HuH-7 (cell line): ENCODE results near the gene CRMP1.

Source experiments
- DNase-seq: peaks from one replicate; pipeline ENCODE4 v3.0.0; 2011; ENCODE audit warnings: low spot score

CRMP1 gene

GRCh38 chr4:5893004-5893580 is at the start of gene CRMP1:
TSS of gene CRMP1 (minus strand) at chr4:5893086. CDS start at chr4:5892969, 117 bp downstream.
- no peak for DNase-seq

GRCh38 chr4:5941601-5942000 is 48.7 kb upstream of the CRMP1 start:
- no peak for DNase-seq

DNA sequence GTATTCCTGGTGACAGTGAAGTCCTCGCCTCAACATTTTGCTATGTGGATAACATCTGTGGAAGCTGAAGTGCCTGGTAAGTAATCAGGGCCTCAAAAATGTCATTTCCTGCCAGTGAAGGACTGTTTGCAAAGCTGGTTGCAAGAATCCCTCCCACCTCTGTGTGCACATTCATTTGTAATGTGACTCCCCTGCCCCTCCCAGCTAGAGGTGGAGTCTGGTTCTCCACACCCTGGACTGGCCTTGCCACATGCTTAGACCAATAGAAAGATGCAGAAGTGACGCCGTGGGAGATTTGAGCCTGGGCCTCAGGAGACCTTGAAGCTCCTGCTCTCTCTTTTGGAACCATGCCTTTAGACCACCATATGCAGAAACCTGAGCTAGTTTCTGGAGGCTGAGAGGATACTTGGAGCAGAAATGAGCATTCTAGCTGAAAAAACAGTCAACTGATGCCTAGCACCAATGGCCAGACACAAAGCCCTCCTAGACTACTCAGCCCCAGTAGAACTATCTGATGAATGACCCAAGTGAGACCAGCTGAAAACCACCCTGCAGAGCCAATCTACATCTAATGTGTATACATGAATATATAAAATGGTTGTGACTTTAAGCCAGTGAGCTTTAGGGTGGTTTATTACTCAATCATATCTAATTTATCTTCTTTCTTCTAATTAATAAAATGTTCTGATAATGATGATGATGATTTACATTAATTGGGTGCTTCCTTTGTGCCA is 47.8 kb upstream of the CRMP1 start:
- no peak for DNase-seq

- no peak for DNase-seq
These were observed 41.3 kb upstream of the CRMP1 start for GRCh38 chr4:5933996-5934831.

DNA sequence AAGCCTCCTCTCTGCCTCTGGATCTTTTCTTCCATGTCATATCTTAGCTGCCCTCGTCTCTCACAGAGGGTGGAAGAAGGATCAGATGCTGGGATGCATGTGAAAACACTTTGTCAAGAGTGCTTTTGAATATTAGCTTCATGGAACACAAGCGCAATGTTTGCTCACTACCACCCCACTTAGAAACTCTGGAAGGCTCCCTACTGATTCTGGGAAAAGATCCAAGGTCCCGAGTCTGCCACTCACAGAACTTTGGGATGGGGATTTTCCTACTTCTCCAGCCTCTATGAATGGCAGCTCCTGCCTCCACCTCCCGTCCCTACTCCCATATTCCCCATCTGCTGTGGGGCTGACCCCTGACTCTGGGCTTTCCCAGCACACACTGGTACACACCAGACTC is 40.2 kb upstream of the CRMP1 start:
- DNase-seq = no peak

- no peak for DNase-seq
These were observed 39.2 kb upstream of the CRMP1 start for GRCh38 chr4:5932035-5932568.

GRCh38 chr4:5931526-5931925 is 38.6 kb upstream of the CRMP1 start:
- no peak for DNase-seq

DNA sequence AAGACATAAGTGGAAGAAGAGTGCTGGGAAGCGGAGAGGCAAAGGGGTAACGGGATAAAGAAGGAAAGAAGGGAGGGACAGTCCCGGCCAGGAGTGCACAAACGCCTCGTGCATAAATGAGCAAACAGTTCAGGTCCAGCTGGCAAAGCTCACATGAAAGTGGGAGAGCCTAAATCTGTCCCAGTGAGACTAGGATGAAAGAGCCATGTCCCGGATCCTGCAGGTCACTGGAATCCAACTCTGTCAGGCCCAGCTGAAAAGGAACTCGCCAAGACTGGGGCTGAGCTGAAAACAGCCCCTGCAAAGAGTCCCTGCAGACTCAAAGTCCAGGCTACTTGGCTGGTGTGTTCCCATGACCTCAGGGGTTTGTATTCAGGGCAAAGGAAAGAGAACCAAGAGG is 38.0 kb upstream of the CRMP1 start:
- DNase-seq = no peak

GRCh38 chr4:5930456-5930855 is 37.6 kb upstream of the CRMP1 start:
- no peak for DNase-seq

DNA sequence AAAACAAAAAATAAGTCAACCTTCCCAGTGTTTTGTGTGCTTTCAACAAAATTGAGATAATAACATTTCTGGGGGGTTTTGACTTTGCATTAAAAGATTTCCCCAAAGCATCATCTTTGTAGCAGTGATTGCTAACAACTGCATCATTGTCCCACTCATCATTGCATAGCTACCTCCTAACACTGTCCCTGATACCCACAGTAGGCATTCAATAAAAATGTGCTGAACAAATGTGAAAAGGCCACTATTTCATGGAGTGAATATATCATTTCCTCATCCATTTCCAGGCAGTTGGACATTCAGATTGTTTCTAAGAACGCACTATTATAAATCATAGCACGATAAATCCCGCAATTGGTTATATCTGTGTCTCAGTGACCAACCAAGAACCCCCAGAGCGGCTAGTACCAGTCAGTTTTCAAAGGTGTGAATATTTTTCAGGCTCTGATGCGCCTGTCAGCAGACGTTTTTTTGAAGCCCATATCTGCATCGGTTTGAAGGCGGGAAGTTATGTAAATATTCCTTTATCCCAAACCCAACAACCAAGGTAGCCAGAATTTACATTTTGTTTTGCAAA is 36.0 kb upstream of the CRMP1 start:
- DNase-seq = no peak

- no peak for DNase-seq
These were observed 35.4 kb upstream of the CRMP1 start for GRCh38 chr4:5928274-5928673.

DNA sequence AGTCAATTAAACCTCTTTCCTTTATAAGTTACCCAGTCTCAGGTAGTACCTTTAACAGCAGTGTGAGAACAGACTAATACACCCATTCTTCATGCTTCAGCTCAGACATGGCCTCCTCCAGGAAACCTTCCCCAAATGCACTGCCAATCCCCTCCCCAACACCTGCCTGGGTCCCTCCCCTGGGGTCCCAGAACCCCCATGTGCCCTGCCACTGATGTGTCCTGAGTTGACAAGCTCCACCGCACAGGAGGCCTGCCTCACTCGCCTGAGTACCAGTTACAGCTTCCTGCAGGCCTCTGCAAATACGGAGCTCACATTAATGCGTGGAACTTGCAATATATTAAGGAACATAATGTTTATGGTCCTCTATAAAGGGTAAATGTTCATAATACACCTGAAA is 34.9 kb upstream of the CRMP1 start:
- DNase-seq = no peak

DNA sequence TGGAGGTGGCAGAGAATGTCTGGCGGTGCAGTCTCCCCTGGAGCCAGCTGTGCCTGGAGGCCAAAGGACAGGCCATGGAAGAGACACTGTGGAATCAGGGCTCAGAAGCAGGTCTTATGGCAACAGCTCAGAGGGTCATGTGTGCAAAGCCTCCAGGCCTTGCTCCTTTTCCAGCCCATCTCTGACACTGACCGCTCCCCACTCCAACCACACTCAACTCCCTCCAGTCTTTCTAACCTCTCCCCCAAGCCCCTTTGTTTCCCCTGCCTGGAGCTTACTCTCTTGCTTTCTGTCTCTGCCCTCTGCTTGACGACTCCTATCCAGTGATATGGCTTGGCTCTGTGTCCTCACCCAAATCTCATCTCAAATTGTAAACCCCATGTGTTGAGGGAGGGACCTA is 34.2 kb upstream of the CRMP1 start:
- DNase-seq = no peak

DNA sequence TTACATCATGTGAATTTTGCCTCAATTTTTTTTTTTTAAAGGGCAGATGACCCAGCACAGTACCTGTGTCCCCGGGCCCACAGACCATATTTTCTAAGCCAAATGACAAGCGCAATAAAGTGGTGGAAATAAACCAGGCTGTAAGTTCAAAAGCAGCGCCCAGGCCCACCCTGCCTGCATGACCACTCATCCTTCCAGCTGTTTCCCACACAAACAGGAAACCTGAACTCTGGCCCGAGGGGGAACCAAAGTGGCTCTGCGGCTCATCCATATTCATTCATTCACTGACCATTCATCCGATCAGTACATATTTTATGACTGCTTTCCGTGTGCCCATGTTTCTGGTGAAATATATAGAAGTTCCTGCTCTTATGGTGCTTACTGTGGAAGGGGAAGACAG is 33.7 kb upstream of the CRMP1 start:
- DNase-seq = no peak

DNA sequence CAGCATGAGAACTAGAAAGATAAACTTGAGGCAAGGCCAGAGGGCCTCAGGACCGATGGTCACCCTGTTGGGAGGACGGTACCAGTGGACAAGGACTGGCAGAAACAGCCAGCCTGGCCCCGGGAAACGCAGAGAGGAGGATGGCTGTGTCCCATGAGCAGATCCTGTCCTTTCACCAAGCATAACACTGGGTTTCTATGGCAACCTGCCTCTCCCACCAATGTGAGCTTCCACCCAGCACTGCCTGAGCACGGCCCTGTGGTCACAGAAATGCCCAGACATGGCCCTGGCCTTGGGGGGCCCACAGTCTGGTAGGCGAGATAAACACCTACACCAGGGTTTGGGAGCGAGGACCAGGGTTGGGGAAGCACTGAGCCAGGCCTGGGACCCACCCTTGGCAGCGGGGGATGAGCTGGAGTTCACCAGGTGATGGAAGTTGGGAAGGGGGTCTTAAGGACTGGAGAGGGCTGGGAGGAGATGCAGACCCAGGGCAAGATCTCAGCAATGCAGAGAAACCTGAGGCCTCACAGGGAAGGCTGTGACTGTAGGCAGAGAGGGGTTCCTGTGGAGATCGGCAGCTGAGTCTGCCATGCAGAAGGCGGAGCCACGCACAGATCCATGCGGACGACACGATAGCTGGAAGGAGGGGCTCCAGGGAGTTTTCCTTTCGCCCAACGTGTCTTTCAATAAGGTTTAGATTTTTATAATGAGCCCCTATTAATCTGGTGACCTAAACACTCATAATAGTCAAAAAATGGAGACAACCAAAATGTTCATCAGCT is 32.7 kb upstream of the CRMP1 start:
- no peak for DNase-seq

DNA sequence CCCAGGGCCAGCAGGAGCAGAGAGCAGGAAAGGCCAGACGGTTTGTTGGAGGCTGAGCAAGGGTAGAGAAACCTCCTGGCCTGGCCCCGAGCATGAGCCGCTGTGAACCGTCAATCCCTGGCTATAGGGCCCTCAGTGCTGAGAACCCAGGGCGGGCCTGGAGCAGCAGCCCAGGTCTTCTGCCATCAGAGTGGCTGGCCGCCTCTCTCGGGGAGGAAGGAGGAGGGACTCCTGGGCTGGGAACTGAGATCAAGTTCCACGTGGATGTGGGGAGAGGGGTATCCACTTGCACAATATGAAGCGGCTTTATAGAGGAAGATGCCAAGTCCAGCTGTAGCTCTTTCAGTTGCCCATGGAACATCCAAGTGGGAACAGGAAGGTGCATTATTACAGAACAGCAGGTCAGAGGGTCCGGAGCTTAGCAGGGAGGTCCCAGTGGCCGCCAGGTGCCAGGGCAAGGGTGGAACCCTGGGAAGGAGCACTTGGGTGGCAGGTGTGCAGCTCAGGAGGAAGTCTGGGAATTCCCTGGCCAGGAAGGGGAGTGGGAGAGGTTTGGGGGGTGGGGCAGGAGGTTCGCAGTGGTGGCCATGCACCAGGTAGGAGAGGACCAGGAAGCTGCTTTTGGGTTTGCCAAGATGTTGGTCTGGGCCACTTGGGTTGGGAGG is 31.7 kb upstream of the CRMP1 start:
- no peak for DNase-seq

DNA sequence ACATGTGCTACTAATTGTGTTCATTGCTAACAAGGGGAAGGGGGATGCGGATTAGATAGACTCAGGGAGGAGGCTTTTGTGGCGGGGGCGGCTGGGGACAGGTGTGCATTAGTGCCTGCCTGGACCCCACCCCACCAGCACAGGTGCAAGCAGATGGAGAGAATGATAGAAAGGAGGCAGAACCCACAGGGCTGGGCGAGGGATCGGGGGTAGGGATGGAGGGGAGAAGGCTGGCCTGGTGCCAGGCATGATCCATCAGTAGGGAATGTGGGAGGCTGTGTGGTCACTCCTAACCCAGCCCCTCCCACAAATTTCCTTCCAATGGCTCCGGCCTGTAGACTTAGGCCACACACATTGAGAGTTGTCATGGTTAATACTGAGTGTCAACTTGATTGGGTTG is 30.5 kb upstream of the CRMP1 start:
- DNase-seq = no peak

GRCh38 chr4:5922556-5922955 is 29.7 kb upstream of the CRMP1 start:
- no peak for DNase-seq

GRCh38 chr4:5921981-5922380 is 29.1 kb upstream of the CRMP1 start:
- DNase-seq = no peak

- DNase-seq = no peak
These were observed 28.5 kb upstream of the CRMP1 start for GRCh38 chr4:5921101-5921980.
